ENCODE measurements around the gene ZNF138.

- no peak for TF ChIP-seq CTCF (IDR thresholded peaks at IDR 0.05)
- no peak for TF ChIP-seq ZNF281 (CRISPR knock-in tag; IDR thresholded peaks at IDR 0.05)
- no peak for TF ChIP-seq ZSCAN18 (CRISPR knock-in tag; IDR thresholded peaks at IDR 0.05)
- TF ChIP-seq ZNF317 (CRISPR knock-in tag; IDR thresholded peaks at IDR 0.05; ENCODE audit: borderline replicate concordance, low read depth): no peak
- TF ChIP-seq ZNF671 (CRISPR knock-in tag; IDR thresholded peaks at IDR 0.05): no peak
- no peak for TF ChIP-seq MYBL2 (CRISPR knock-in tag; IDR thresholded peaks at IDR 0.05)
- no peak for TF ChIP-seq FOXP1 (CRISPR knock-in tag; IDR thresholded peaks at IDR 0.05; ENCODE audit: borderline replicate concordance)
- no peak for TF ChIP-seq EMX1 (CRISPR knock-in tag; IDR thresholded peaks at IDR 0.05)
Observed at GRCh38 chr7:64744680-64745079, 49.5 kb upstream of the ZNF138 start.
